ENCODE results near the gene PMEPA1. TPM values are rescaled to one million over a fixed set of nuclear protein-coding genes. Genes with fewer than 3 reads are reported as not detected.
A peak's percentile ranks its signal among the peaks of the same experiment; 100 is the strongest.

PMEPA1 gene
- total RNA-seq, 1 experiment from 2014 or later, result 12.2 TPM

GRCh38 chr20:57661746-57662455 lies 47.9 kb downstream of the PMEPA1 start:
- DNase-seq (ENCODE audit: low read depth), result no peak

DNA sequence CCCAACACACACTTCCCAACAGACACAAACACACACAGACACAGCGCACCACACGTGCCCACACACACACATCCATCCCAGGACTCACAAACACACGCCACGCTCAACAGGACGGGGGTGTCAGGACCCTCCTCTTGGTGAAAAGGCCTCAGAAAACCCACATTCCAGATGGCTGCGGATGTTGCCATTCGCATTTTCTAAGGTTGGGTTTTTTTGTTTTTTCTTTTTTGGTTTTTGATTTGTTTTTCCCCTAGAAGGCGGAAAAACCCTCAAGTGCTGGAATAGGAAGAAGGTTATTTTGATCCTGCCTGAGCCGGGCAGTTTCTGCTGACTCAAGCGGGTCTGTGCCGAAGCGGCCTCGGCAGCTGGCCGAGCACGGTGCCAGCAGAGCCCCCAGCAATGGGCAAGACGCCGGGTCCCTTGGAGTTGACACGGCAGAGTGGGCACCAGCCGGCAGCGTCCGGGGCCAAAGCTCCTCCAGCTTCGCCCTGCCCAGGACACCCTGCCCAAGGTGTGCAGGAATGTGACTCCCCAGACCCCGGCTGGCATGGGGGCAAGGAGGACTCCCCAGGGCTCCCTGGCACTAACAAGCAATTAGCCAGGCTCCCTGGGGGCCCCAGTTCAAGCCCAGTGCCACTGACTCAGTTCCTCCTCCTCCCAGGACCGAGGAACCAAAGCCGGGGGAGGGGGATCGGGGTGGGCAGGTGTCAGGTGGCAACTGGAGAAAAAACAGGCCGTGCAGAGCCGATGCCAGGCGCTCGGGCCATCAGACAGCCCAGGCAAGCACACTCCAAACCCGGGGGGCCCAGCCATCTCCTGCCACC lies 48.7 kb downstream of the PMEPA1 start:
- no peak for DNase-seq (ENCODE audit: low read depth)

DNA sequence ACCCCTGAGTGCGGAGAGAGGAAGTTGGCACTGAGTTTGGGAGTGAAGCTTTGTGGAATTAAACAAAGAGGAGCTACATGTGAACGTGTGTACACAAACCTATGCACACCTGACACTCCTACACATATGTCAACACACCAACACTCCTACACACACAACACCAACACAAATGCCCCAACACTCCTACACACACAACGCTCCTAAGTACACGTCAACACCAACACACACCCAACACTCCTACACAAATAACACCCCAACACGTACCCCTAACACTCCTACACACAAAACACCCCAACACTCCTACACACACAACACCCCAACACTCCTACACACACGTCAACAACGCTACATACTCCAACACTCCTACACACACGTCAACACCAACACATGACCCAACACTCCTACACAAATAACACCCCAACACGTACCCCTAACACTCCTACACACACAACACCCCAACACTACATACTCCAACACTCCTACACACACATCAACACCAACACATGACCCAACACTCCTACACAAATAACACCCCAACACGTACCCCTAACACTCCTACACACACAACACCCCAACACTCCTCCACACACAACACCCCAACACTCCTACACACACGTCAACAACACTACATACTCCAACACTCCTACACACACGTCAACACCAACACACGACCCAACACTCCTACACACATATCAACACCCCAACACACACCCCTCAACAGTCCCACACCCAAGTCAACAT lies 49.5 kb downstream of the PMEPA1 start:
- DNase-seq (ENCODE audit: low read depth), result no peak

DNA sequence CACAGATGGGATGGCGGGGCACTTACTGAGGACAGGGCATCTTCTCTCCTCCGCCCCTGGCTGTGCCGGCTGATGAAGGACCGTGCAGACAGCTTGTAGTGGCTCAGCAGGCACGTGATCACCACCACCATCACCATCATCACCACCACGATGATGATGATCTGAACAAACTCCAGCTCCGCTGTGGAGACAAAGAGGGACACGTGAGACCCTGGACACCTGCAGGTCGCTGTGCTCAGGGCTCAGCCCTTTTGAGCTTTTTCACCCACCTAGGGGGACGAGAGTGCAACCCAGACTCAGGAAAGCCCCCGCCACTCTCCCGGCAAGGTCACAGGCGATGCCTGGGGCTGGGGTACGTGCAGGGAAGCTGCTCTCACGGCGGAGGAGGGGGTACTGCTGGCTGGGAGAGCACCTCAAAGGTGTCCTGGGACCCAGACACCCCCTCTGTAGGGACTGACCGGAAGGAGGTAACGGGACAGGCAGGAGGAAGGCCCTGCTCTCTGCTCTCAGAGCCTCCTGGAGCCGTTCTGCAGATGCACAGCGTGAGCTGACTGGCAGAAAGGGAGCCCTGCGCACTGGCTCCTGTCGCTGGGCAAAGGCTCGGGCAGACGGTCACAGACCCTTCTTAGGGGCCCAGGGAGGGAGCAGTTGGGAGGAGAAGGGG lies 50.2 kb downstream of the PMEPA1 start:
- DNase-seq (ENCODE audit: low read depth), result no peak

- no peak for DNase-seq (ENCODE audit: low read depth)
Measured at GRCh38 chr20:57658833-57659516, 50.8 kb downstream of the PMEPA1 start.

- DNase-seq (ENCODE audit: low read depth), result no peak
Measured at GRCh38 chr20:57658447-57658832, 51.4 kb downstream of the PMEPA1 start.

GRCh38 chr20:57657535-57658446 lies 52.0 kb downstream of the PMEPA1 start:
- no peak for DNase-seq (ENCODE audit: low read depth)

- no peak for DNase-seq (ENCODE audit: low read depth)
Measured at GRCh38 chr20:57656821-57657534, 52.8 kb downstream of the PMEPA1 start.

GRCh38 chr20:57656252-57656820 lies 53.5 kb downstream of the PMEPA1 start:
- no peak for DNase-seq (ENCODE audit: low read depth)

DNA sequence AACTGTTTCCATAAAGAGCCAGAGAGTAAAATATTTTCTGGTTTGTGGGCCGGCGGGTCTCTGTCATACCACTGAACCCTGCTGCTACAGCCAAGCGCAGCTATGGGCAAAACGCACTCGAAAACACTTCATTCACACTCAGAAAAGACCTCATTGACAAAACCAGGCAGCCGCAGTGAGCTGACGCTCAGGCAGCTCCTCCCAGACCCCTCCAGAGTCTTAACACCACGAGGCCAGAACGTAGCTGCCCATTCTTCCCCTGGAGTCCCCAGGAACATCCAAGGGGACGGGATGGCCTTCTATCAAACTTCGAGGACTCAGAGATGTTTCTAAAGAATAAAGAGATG lies 54.0 kb downstream of the PMEPA1 start:
- no peak for DNase-seq (ENCODE audit: low read depth)

- no peak for DNase-seq (ENCODE audit: low read depth)
Measured at GRCh38 chr20:57654998-57655808, 54.6 kb downstream of the PMEPA1 start.

DNA sequence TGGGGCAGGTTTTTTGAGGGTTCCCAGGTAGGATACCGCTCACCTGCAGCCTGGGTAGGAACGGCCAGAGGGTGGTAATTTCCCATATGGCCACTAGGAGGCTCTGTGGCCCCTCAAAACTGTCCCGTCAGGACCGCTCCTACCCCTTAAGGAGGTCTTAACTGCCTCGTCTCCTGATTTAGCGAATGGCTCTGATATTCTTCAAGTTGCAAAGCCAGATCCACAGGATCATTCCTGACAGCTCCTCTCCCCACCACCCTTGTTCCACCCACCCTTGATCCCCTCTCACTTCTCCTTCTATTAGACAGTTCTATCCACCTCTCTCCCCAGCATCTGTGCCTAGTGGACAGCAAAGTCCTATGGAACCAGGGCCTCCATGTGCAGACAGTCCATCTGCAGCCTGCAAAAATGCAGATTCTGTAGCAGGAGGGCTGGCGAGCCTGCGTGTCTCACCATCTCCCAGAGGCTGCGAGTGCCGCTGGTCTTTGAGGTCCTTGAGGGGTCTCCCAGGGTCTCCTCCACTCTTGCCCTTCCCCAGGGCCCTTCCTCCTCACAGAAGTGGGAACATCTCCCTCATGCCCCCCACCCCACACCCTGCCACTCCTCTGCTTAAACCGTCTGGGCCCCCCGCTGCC lies 55.3 kb downstream of the PMEPA1 start:
- DNase-seq (ENCODE audit: low read depth), result peak; percentile 56

DNA sequence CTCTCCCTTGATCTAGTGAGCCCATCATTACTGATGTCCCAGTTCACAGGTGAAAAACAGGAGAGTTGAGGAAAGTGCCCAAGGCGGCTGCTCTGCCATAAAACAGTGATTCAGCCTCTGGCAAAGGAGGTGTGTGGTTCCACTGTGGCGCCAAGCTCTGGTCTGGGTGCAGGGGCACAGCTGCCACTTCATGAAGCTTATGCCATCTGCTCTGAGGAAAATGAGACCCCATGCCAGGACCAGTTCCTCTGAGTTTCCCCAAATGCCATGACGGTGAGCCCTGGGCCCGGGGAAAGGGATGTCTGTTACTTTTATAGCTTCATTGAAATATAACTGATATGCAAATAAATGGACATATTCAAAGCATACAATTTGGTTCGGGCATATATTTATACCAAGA lies 55.9 kb downstream of the PMEPA1 start:
- DNase-seq (ENCODE audit: low read depth), result no peak

- DNase-seq (ENCODE audit: low read depth), result peak; percentile 0
Measured at GRCh38 chr20:57653546-57653900, 56.3 kb downstream of the PMEPA1 start.

GRCh38 chr20:57652606-57653545 lies 56.9 kb downstream of the PMEPA1 start:
- DNase-seq (ENCODE audit: low read depth), result peak; percentile 0

GRCh38 chr20:57651881-57652605 lies 57.8 kb downstream of the PMEPA1 start:
- peak; percentile 1 for DNase-seq (ENCODE audit: low read depth)
